Hematopoietic multipotent progenitor cell treated with erythropoietin and hydrocortisone succinate and interleukin-3 and kit ligand, for 6 days (in vitro differentiated cells): ENCODE measurements around the gene PLS3.
"Not testable (repeated sequence)": the region's sequence is repeated elsewhere in the genome, so short reads cannot be mapped to it uniquely, and the experiment has no call there.

Experiments used
- DNase-seq: peaks from one replicate; pipeline ENCODE4 v3.0.0-alpha.2; 2015

The PLS3 gene

DNA sequence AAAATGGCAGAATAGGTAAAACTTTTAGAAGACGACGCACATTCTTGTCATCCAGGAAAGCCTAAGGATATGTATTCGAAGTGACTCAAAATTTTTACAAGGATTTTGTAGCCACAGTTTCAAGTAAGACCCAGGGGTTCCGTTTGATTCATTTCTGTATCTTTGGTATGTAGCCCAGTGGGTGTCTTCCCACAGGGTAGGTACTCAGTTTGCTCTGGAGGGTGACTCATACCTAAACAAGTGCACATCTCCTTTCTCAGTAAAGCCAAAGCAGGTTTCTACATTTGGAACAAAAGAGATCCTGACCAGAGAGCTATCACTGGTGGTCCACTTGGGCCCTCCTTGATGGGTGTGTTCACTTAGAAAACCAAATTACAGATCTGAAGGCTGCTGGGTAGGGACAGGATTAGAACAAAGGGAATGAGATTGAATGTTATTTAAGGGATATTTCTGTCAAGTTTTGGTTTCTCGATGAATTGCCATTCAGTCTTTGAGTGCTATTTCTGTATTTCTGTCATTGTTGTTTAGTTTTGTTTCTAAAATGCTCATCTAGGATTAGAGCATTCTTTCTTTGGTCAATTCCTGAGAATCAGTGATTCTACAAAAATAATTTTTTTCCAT lies 56.1 kb downstream of the PLS3 start:
- DNase-seq: no peak

DNA sequence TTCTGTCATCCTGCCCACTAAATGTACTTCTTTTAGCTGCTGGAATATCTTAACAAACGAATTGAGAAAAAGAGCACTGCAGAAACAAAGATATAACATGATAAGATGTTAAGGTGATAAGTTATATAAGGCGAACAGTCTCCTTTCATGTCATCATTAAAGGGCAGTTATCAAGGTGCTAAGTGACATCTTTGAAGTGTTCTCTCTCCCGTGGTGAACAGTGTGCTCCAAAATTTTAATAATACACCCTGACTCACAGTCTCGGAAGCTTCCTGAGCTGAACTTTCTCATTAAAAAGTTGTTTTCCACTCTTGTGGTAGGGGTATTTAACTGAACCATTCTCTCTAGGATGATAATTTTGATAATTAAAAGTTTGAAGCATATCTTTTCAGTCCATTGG lies 61.6 kb downstream of the PLS3 start:
- no peak for DNase-seq

DNA sequence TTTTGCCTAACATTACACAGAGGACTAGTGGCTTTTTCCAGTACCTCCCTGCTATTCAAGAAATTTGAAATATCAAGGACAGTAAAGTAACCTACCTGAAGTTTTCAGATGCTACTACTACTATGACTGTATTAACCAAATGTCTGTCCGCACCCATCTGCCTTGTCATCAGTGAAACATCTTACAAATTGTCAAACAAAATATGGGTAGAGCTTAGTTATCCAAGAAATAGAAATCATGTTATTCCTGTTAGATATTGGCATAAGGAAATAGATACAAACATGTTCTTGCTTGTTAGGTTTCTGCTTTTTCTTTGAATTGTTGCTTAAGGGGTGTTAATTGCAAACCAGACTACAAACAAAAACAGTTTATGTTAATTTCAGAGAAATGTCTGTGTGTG lies 63.9 kb downstream of the PLS3 start:
- DNase-seq: no peak

DNA sequence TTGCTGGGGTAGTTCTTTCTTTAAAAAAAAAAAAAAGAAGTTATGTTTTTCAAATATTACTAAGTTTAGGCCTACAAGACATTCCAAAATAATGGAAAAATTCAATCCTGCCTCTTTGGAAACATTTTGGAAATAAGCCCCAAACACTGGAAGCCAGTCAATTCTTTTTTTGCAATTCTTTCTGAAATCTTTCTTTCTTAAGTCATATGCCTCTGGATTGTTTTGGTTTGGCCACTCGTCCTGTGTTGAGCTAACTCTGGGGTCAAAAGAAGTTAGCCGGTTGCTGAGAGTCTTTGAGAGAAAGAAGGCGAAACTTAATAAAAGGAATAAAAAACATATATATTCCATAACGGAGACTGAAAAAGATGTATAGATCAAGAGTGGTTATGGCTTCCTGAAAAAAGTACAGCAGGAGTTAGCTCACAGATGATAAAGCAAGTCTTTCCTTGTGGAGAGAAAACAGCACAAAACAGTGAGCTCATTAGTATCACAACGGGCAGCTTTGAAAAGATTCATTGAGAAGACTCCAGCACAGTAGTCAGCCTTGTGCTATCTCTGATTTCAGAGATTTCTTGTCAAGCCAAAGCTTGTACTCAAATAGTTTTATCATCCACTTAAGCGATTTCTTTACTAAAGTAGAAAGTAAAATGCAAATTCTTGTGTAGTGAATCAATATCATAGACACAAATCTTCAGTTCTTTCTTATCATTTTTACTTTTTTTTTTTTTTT lies 64.8 kb downstream of the PLS3 start:
- no peak for DNase-seq

DNA sequence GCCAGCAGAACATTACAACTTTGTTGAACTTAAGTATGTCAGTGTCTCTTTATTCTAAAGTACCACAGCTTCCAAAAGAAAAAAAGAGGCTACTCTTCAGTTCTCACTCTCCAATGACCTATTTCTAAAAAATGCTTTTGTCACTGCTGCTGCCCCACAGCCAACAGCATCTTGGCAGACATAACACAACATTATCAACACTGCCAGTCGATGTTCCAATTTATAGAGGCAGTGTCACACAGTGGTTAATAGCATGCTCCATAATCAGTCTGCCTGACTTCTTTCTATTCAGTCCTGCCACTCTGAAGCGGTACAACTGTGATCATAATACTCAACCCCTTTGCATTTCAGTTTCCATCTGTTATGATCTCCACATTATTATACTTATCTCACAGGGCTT lies 69.2 kb downstream of the PLS3 start:
- no peak for DNase-seq

DNA sequence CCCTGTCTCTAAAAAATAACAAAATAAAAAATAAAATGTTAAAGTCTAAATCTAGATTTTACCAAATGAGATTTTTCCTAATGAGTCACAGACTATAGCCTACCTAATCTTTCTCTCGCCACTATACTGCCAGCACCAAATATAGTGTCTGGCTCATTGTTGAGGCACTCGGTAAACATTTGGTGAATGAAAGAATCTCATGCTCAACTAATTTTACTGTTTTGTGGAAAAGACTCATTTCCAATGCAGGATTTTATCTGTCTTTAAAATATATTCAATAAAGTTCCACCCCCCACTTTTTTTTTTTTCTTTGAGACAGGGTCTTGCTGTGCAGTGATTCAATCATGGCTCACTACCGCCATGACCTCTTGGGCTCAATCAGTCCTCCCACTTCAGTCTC lies 71.5 kb downstream of the PLS3 start:
- DNase-seq: no peak

DNA sequence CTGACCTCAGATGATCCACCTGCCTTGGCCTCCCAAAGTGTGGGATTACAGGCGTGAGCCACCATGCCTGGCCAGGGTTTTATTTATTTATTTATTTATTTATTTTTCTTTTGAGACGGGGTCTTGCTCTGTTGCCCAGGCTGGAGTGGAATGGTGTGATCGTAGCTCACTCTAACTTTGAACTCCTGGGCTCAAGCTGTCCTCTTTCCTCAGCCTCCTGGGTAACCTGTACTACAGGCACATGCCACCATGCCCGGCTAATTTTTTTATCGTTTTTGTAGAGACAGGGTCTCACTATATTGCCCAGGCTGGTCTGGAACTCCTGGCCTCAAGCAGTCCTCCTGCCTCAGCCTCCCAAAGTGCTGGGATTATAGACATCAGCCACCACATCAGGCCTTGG lies 72.4 kb downstream of the PLS3 start:
- DNase-seq: not testable (repeated sequence)

DNA sequence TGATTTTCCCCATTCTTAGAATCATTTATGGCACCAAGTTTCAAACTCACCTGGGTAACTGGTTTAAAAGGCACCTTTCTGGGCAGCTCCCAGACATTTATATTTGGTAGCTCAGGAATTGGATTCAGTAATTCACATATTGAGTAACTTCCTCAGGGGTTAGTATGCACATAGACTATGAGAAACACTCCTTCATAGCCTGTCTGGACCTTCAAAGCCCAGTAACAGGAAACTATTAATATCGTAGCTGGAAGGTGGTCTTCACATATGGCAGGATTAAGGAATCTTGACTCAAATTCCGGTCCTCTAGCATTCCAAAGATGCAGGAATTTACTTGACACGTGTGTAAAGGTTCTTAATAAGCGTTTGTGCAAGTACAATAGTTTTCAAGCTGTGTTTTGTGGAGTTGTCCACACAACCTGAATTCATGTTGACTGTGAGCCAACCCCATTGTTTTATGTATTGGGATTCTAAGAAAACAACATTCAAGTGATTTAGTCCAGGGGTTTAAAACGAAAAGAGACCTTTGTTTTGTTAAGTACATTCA lies 78.4 kb downstream of the PLS3 start:
- DNase-seq: no peak

DNA sequence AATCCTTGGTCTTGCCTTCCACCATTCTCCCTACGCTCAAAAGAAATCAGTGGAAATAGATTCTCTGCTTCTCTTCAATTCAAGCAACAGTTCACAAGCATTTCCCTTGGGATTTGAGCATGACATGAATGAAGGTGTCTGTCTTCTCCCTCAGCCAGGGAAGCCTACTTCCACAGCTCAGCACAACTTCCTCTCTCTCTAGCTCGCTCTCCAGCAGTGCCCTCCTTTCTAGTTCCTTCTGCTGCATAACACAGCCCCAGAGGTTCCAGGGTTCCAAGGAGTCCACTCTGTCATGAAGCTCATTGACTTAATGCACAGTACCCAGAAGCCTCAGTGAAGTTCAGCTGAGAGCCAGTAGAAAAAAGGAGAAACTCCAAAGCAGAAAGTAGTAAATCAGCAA lies 81.3 kb downstream of the PLS3 start:
- no peak for DNase-seq

DNA sequence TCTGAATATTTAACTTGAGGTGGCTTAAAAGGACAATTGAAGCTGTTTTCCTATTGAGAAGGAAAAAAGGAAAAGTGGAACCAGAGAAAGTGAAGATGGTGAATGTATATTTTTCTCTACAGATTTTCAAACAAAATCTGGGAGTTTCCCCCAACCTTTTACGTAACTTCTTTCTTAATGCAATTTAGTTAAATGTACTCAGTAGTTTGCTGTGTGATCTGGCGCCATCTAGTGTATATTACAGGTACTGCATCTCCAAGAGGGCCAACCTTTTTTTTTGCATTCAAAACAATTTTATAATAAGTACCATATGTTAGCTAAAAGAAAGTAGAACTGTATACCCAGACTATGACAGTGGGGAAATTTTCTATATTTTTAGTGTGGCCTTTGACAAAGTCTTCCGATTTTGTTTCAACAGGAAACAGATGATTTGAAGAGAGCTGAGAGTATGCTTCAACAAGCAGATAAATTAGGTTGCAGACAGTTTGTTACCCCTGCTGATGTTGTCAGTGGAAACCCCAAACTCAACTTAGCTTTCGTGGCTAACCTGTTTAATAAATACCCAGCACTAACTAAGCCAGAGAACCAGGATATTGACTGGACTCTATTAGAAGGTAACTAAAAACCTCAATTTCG lies 82.0 kb downstream of the PLS3 start:
- DNase-seq: peak; percentile 33

DNA sequence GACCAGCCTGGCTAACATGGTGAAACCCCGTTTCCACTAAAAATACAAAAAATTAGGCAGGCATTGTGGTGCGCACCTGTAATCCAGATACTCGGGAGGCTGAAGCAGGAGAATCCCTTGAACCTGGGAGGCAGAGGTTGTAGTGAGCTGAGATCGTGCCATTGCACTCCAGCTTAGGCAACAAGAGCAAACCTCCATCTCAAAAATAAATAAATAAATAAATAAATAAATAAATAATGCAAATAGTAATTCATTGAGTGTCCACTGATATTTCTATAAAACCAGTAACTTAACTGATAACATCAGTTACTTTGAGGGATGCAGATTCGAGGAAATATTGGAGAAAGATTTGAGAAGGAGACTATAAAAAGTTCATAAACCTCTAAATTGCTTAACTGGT lies 83.4 kb downstream of the PLS3 start:
- not testable (repeated sequence) for DNase-seq

DNA sequence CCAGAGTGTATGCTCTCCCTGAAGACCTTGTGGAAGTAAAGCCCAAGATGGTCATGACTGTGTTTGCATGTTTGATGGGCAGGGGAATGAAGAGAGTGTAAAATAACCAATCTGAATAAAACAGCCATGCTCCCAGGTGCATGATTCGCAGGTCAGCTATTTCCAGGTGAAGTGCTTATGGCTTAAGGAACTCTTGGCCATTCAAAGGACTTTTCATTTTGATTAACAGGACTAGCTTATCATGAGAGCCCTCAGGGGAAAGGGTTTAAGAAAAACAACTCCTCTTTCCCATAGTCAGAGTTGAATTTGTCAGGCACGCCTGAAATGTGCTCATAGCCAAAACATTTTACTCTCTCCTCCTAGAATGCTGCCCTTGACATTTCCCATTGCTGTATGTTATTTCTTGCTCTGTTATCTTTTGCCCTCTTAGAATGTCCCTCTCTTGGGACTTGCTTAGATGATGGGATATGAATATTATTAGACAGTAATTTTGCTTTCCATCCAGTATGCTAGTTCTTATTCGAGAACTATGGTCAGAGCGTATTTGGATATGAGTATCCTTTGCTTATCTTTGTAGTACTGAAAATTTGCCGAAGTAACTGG lies 88.6 kb downstream of the PLS3 start:
- no peak for DNase-seq

DNA sequence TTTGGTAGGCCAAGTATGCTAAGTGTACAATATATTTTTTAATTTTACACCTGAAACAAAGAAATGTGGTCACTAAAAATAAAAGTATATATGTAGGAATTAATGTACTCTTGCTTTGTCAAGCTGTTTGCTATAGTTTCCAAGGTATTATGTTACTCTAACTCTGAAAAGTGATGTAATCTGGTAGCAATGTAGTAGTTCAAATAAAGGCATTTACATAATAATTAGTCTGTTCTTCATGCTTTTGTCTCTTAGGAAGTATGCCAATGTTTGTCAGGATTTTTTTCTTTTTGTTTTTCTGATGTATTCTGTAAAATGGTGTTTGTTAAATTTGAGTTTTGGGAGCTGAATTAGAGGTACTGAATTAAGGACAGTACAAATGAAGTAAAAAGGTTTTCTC lies 89.5 kb downstream of the PLS3 start:
- DNase-seq: no peak

DNA sequence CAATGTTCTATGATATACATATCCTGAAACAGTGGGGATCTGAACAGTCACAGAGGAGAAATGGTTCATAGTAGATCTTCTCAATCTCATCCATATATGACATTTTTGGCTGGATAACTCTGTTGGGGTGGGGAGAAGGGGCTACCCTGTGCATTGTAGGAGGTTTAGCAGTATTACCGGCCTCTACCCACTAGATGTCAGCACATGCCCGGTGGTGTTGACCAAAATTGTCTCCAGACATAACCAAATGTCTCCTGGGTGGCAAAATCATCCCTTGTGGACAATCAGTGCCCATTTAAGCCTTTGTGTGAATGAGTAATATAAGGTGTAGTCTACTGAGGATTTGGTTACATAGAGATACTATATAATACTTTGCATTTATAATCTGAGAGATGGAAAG lies 89.9 kb downstream of the PLS3 start:
- DNase-seq: peak; percentile 47

DNA sequence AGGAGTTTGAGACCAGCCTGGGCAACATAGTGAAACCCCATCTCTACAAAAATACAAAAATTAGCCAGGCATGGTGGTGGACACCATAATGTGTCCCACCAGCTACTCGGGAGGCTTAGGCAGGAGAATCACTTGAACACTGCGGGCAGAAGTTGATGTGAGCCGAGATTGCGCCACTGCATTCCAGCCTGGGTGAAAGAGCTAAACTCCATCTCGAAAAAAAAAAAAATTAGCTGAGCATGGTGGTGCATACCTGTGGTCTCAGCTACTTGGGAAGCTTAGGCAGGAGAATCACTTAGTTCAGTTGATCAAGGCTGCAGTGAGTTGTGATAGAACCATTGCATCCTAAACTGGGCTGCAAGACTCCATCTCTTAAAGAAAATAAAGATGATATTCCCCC lies 91.2 kb downstream of the PLS3 start:
- no peak for DNase-seq

DNA sequence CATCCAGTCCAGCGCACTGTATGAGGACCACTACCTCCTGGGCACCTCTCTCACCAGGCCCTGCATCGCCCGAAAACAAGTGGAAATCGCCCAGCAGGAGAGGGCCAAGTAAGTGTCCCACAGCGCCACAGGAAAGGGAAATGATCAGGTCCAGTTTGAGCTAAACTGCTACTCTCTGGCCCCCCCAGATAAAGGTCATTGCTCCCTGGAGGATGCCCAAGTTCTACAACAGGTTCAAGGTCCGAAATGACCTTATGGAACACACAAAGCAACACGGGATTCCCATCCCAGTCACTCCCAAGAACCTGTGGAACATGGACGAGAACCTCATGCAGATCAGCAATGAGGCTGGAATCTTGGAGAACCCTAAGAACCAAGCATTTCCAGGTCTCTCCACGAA lies 104.1 kb downstream of the PLS3 start:
- no peak for DNase-seq

DNA sequence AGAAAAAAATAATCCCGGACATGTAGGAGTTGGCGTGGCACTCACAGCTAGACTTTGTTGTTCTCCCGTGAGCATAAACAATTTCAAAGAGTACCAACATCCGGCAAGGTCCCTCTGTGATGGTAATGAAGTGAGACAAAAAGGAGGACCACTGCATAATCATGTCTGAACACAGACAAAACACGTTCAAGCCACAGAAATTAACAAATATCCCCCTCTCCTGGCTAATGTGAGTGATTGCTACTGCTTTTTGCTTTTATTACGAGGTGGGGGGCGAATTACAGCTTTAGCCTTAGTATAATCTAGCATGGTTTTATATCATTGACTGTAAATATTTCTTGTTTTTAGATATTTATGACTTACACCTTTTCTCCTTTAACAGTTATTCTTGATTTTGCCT lies 118.5 kb downstream of the PLS3 start:
- DNase-seq: peak; percentile 8

DNA sequence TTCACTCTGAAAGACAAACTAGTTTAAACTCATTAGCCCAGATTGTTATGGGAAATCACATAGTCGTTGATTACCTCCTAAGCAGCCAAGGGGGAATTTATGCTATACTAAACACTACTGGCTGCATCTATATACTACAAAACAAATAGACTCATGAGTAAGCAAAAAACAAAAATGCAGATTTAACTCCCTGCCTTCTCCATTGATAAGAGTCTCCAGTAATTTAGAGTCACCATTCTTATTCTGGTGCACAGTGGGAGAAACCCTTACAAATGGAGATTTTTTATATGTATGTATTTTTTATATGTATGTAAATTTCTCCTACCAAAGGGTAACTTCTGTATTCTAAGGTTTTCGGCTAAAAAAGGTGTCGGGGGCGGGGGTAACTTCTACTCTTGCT lies 126.6 kb downstream of the PLS3 start:
- no peak for DNase-seq

DNA sequence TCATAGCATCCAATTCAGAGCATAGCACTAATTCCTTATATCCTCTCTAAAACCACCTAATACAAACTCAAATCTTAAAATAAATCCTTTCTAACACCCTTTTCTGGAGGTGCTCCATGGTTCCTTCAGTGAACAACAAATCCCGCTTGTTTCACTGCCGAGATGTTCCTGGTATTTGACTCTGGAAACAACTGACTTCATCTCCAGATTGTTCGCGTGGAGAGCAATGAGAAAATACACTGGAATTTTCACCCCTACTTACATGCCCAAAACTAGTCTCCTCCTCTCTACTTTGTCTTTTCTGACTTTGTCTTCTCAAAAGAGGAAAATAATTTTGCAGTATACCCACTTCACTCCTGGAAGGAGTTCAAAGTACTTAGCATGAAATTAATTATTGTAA lies 129.0 kb downstream of the PLS3 start:
- no peak for DNase-seq

DNA sequence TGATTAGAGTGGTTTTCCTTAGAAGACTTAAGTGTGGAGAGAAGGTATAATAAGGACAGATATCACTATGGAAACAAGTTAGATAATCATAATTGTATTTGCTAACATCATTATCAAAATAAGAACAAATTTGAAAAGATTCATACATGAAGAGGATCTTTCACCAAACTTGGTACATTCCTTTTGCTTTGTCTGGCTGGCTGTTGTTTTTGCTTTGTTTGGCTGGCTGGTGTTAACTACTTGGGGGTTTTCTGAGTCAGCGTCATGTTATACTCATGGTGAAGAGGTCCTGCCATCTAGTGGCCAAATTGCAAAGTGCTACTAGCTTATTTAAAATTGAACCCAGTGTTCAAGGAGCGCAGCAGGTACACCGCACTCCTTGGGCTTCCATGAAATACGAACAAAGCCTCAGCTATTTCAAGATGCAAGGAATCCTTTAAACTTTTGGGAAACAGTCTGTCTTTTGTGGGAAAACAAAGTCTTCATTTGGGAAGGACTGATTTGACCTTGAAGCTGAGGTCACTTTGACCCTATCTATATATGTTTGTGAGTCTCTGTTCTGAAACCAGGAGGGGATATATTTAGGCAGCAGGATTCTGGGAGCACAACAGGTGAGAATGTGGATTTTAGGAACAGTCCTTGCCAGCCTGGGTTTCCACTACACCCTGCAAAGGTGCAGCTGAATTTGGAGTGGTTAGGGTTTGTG lies 129.7 kb downstream of the PLS3 start:
- DNase-seq: peak; percentile 71

DNA sequence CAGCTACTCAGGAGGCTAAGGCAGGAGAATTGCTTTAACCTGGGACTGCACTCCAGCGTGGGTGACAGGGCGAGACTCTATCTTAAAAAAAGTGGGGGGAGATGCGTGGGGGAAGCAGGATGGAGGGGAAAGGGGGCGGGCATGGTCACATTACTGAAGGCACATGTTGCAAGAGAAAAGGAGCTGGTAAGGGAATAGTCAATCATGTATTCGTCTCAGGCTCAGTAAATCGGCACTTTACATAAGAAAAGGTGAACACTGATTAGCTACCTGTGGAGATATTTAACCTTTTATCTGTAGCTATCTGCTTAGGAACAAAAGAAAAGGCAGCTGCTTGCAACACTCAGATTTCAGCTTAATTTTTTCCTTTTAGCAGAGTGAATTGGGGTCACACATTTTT lies 132.5 kb downstream of the PLS3 start:
- DNase-seq: no peak

DNA sequence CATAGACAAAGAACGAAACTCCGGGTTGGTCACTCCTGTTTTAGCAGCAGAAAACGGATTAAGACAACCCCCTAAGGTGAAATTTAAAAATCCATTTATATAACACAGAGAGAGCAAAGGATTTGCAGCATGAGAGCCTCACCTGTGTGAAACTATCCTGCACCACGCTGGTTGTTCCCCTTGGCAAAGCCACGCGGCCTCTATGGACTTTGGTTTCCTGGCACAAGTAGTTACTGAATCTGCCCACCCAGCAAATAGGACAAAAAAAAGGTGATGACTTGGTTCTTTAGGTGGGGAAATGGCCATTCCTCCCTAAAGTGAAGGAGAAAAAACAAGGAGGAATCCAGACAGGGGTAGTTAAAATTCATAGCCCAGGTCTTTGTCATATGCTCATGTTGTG lies 133.1 kb downstream of the PLS3 start:
- DNase-seq: no peak

DNA sequence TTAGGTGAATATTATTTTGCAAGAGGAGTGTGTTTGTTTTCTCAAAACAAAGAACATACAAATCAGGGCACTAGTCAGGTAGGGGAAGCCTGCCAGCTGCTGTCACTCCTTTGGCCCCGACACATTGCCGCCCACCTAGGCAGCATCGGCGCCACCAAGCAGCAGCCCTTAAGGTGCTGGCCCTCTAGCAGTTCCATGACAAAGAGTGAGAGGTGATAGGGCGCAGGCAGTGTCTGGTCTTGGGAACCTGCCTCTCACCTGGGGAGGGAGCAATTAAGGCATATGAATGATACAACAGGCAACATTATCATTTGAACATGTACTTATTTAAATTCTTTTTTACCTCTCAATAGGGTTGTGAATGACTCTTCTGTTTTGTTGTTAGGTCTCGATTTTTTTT lies 135.1 kb downstream of the PLS3 start:
- no peak for DNase-seq
